ENCODE measurements around the gene ARHGEF28.

DNA sequence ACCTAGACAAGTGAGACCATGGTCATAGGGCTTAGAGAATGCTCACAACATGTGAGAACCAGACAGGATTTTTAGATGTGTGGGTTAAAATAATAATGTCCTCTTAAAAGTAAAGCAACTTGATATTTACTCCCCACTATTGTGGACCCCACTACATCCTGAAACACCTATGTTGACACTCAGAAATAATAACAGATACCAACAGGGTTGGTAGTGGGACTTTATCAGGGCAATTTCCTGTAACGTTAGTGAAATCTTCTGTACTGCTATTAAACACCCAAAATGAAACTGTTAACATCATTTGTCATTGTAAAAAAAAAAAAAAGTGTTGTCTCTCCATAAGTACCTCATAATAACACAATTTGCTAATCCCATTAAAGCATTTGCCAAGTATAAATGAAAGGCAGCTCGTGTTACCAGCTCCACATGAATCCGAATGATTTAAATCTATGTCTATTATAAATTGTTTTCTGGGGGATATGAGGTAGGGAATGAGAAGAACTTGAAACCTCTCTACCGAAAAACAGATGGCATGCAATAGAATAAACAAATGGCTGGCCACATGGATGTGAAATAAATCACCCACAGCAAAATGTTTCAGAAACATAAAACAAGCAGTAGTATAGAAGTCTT lies 285.9 kb downstream of the ARHGEF28 start:
- TF ChIP-seq, protein P1, sequence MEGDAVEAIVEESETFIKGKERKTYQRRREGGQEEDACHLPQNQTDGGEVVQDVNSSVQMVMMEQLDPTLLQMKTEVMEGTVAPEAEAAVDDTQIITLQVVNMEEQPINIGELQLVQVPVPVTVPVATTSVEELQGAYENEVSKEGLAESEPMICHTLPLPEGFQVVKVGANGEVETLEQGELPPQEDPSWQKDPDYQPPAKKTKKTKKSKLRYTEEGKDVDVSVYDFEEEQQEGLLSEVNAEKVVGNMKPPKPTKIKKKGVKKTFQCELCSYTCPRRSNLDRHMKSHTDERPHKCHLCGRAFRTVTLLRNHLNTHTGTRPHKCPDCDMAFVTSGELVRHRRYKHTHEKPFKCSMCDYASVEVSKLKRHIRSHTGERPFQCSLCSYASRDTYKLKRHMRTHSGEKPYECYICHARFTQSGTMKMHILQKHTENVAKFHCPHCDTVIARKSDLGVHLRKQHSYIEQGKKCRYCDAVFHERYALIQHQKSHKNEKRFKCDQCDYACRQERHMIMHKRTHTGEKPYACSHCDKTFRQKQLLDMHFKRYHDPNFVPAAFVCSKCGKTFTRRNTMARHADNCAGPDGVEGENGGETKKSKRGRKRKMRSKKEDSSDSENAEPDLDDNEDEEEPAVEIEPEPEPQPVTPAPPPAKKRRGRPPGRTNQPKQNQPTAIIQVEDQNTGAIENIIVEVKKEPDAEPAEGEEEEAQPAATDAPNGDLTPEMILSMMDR (IDR thresholded peaks at IDR 0.05): no peak
- TF ChIP-seq EZH2 (IDR thresholded peaks at IDR 0.05; ENCODE audit: borderline replicate concordance, insufficient read depth, low read depth, low read length, poor library complexity, severe bottlenecking): no peak

All from B cell (primary cell).